HuH-7 (cell line): ENCODE measurements around the gene DBF4B.
"Not testable (repeated sequence)": the region's sequence is repeated elsewhere in the genome, so short reads cannot be mapped to it uniquely, and the experiment has no call there.

Experiments used
- DNase-seq: peaks from one replicate; pipeline ENCODE4 v3.0.0; 2011; ENCODE audit warnings: low spot score

Gene DBF4B

GRCh38 chr17:44734272-44734671 lies 25.8 kb downstream of the DBF4B start:
- no peak for DNase-seq

GRCh38 chr17:44736551-44737240 lies 28.2 kb downstream of the DBF4B start:
- DNase-seq: no peak

DNA sequence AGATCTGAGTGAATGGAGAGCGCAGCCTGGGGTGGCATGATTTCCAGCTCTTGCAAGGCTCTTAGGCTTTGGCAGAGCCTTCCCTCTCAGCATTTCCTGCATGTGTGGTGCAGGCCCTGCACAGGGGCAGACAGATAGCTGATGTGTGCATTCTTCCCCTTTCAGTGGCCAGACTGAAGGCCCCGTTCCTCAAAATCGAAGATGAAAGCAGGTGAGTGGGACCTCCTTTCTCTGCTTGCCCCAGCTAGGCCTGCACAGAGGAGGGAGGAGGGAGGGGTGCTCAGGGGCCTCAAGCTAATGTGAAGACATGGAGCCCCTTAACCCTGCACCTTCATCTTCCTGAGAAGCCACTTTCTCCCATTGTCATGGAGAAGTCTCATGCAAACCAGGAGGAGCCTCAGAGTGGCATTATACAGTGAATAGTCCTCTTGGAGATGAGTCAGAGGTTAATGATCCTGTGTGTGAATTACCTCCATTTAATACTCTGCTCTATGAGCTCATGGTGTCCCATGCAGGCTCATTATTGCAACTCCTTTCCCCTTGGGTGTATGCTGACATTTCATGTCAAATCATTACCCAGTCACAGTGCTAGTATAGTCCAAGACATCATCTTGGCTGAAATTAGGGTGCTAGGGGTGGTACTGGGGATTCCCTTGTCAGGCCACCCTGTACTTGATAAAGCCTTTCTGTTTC lies 29.9 kb downstream of the DBF4B start:
- DNase-seq: no peak

GRCh38 chr17:44741316-44741715 lies 32.9 kb downstream of the DBF4B start:
- DNase-seq: no peak

GRCh38 chr17:44745301-44745700 lies 36.8 kb downstream of the DBF4B start:
- DNase-seq: no peak

DNA sequence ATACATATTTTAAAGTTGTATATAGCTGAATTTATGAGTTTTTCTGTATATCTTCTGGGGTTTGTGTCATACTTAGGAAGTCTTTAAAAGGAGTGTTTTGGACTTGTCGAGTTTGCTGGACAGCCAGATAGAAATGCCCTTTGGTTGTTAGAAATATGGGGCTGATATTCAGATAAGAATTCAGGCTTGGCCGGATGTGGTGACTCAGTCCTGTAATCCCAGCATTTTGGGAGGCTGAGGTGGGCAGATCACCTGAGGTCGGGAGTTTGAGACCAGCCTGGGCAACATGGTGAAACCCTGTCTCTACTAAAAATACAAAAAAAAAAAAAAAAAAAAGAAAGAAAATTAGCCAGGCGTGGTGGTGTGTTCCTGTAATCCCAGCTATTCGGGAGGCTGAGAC lies 37.3 kb downstream of the DBF4B start:
- not testable (repeated sequence) for DNase-seq

DNA sequence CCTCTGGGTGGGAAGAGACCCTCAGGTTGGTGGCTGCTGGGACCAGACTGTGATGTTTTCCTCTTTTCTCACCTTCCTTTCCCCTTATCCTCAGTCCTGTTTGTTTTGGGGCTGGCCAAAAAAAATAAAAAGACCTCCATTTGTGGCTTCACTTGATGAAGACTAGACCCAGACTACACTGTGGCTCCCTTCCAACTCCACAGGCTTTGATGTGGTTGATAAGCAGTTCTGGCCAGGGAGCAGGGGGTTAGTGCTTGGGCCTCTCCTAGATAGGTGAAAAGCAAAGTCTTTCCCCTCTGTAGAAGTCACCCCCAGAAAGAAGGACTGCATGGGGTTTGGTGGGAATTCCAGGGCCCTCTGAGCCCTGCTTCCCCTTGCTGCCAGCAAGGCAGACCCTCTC lies 39.1 kb downstream of the DBF4B start:
- no peak for DNase-seq

GRCh38 chr17:44749076-44749979 lies 40.9 kb downstream of the DBF4B start:
- no peak for DNase-seq

GRCh38 chr17:44749980-44750318 lies 41.5 kb downstream of the DBF4B start:
- no peak for DNase-seq

GRCh38 chr17:44751331-44751730 lies 42.9 kb downstream of the DBF4B start:
- no peak for DNase-seq

- no peak for DNase-seq
Measured at GRCh38 chr17:44751806-44752205, 43.3 kb downstream of the DBF4B start.

DNA sequence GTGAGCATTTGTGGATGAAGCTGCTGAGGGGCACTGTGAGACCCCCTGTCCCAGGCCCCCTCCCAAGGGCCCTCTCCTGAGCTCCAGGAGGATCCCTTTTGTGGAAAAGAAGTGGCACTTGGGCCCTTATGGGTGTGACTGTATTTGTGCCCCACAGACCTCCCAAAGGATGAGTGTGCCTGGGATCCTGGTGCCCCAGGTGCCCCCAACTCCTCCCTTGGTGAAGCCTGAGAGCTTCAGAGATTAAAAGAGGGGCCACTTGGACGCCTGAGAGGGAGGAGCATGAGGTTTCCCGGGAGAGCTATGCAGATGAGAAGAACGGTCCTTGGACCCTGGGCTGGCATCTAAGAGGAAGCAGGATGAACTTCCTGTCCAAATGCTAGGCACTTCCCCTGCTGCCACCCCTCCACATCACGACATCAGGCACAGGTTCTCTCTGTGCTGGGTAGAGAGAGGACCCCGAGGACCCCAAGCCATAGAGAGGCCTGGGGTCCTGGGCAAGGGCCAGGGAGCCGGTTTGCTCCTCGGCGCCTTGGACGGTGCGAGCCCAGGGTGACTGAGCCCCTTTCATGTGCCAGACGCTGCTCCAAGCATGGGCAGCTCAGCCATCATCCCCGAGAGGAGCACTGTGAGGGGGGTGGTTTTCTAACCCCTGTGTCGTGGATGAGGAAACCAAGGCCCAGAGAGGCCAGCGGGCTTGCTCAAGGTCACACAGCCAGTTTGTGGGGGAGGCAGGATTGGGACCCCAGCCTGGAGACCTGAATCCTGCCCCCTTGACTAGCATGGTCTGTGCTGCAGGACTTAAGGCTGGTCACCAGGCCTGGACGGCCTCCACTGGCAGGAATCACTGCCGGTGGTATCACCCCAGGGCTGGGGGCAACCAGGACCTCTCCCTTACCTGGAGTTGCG lies 44.7 kb downstream of the DBF4B start:
- no peak for DNase-seq

GRCh38 chr17:44754276-44754675 lies 45.8 kb downstream of the DBF4B start:
- no peak for DNase-seq

GRCh38 chr17:44755180-44755579 lies 46.7 kb downstream of the DBF4B start:
- DNase-seq: not testable (repeated sequence)

- DNase-seq: no peak
Measured at GRCh38 chr17:44757045-44757917, 48.8 kb downstream of the DBF4B start.

DNA sequence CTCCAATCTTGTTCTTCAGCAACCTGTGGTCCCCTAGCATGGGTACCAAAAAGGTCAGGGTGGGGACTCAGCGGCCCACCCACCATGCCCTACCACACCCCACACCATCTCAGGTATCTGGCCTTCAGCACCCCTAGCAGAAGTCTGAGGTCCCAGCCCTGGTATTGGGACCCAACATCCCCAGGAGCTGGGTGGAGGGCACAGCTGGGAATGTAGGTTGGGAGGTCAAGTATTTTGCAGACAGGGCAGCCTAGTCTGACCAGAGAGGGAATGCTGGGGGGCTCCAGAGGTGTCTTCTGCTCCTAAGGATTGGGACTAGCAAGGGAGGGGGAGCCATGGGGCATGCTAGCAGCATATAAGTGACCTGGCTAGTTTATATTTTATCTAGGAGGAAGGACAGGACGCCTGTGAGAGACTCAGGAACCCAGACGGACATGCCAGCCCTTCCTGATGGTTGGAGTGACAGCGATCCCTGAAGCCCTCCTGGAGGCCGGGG lies 49.5 kb downstream of the DBF4B start:
- no peak for DNase-seq

GRCh38 chr17:44758414-44759085 lies 50.1 kb downstream of the DBF4B start, which contains the start of gene ADAM11:
TSS of gene ADAM11 (plus strand) at chr17:44758988. CDS start at chr17:44759200, 212 bp downstream.
- DNase-seq: no peak

- peak; percentile 74 for DNase-seq
Measured at GRCh38 chr17:44759086-44759915, 50.8 kb downstream of the DBF4B start.

DNA sequence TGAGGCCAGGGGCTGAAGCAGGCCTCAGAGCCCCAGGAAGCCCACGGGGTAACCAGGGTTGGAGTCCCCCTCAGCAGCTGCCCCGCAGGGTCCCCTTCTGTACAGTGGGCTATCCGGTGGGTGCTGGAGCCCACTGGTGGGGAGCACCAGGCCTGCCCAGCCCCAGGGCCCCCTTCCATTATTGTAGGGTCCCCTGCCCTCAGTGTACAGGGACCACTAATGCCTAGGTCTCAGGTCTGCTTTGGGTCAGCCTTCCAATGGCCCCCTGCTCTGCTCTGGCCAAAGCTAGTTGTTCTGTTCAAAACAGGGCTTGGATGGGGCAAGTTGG lies 51.4 kb downstream of the DBF4B start:
- no peak for DNase-seq
